ENCODE results near the gene PPEF2.

GRCh38 chr4:75908555-75908954 lies 6.3 kb upstream of the PPEF2 start:
- TF ChIP-seq CTCF (IDR thresholded peaks at IDR 0.05; ENCODE audit: insufficient read depth, low read depth, low read length) (no peak), EZH2 (IDR thresholded peaks at IDR 0.05; ENCODE audit: insufficient read depth, low read length) (no peak)

All from astrocyte (in vitro differentiated cells and primary cell).